Right hindlimb (tissue), 1 donor: ENCODE measurements around the gene GSN.

Experiments
- DNase-seq: peaks from one replicate; pipeline ENCODE4 v3.0.0-alpha.2; 2018

Gene GSN

DNA sequence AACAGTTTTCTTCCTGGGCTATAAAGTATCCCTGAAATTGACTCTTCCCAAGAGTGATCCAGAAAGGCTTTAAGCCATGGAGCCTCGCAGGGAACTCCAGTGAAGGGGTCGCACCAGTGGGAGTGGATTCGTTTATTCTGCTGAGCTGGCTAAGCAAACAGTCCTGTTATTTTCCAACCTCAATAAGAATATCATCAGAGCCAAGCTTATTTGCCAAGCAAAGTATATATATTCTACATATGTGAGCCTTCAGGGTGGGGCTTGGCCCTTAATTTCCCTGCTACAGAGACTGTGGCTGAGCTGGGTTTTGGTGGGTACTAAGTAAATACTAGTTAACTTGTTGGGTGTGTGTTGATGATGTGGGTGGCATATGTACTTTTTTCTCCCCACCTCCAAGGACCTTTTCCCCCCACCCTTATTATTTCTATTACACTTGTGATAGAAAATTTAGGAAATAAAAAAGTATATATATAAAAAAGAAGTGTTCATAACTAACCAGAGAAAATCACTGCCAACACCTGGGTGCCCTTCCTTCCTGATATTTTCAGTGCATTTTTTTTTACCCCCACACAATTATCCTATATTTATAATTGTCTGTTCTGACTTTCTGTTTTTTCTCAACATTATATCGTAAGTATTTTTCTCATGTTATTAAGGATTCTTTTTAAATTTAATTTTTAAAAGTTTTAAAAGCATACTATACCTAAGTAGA is 5.3 kb downstream of the GSN start:
- peak; percentile 68 for DNase-seq

GRCh38 chr9:121274851-121275250 is 6.9 kb downstream of the GSN start:
- DNase-seq, result no peak

DNA sequence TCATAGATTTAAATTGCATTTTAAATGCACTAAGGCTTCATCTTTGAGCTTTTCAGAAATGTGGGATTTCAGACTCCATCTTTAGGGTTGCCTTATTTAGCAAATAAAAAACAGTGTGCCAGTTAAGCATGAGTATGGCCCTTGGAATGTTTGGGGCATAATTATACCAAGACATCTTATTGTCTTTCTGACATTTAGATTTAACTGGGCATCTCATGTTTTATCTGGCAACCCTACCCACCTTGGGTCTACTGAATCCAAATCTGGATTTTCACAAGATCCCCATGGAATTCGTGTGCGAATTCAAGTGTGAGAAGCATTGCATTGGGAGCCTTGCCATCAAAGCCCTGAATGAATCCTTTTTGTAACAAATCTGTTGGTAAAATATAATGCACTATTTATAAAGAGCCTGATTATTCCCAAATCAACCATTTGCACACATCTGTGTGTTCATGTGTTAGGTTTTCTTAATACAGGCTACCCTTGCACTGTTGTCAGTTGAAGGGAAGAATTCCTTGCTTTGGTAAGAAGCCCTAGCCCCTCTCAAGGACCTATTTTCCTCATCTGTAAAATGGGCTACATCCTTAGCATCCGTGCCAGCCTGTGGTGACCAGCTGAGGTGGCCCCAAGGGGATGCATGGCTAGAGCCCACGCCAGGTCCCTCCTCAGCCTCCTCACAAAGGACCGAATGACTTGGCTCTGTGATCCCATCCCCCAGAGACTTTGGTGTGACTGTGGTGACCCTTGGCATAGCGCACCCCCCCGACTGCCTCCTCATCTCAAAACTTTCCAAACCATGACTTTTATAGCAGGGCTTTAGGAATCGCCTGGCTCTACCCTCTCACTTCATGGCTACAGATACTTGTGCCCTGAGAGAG is 8.1 kb downstream of the GSN start:
- no peak for DNase-seq

DNA sequence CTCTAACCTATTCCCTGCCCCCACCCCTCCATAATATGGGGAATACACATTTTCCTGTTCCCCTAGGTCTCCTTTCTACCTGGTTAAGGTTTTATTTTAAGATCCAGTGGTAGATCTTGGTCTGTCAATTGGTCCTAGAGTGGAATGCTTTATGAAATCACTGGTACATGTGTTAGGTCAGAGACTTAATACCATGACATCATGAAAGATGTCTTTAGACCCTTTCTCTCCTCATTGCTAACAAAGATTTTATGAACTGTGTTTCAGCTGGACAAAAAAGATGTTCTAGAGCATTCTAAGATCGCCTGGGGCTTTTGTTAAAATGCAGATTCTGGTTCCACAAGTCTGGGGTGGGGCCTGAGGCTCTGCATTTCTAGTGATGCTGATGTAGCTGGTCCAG is 9.1 kb downstream of the GSN start:
- DNase-seq, result no peak

DNA sequence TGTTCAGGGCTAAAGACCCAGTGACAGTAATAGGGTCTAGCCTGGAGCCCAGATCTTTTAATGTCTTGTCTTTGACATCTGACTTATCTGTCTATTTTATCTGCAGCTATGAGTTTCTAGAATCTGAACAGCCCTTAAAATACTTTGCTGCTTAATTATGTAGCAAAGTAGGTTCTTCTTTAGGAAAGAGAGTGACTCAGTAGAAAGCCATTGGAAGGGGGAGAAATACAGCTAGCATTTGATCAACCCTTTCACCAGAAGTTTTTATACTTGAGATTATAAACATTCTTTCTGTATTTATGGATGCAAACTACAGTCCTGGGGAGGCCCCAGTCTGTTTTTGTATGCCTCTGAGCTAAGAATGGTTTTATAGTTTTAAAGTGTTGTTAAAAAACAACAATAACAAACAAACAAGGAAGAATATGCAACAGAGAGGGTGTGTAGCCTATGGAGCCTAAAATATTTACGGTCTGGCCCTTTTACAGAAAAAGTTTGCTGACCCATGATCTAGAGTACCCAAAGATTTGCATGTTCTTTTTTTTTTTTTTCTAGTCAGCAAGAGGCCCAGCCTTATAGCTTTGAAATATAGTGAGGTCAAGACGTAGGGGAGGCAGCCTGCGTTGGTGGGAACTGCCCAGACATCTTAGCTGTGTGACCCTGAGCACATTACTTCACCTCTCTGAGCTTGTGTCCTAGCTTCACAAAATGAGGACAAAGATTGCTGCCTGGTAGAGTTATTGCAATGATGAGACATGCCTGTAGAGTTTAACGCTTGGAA is 9.7 kb downstream of the GSN start:
- DNase-seq, result no peak

- peak; percentile 89 for DNase-seq
Measured at GRCh38 chr9:121278477-121279261, 10.7 kb downstream of the GSN start.

DNA sequence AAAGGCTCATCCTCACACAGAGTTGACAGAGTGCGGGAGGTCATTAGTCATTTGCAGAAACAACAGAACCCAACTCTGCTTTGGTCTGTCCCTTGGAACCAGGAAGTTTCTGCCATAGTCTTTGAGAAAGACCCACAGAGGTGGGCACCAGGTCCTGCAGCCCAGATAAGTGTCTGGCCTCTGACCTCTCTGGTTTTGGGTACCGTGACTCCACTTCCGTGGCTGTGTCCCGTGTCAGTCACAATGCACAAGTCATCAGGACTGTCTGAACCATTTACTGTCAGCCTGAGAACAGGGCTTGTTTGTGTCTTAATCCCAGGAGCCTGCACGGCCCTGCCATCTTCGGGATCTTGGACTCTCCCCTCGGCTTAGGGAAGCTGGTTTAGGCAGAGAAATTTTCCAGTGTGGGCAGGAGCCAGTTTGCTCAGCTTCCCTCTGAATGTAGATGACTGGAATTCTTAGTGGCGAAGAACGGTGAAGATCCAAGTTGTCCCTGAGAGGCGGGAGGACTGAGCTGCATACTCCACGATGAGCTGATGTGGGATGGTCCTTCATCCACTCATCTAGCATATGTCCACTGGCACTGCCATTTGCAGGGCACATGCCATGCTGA is 11.9 kb downstream of the GSN start:
- peak; percentile 26 for DNase-seq

DNA sequence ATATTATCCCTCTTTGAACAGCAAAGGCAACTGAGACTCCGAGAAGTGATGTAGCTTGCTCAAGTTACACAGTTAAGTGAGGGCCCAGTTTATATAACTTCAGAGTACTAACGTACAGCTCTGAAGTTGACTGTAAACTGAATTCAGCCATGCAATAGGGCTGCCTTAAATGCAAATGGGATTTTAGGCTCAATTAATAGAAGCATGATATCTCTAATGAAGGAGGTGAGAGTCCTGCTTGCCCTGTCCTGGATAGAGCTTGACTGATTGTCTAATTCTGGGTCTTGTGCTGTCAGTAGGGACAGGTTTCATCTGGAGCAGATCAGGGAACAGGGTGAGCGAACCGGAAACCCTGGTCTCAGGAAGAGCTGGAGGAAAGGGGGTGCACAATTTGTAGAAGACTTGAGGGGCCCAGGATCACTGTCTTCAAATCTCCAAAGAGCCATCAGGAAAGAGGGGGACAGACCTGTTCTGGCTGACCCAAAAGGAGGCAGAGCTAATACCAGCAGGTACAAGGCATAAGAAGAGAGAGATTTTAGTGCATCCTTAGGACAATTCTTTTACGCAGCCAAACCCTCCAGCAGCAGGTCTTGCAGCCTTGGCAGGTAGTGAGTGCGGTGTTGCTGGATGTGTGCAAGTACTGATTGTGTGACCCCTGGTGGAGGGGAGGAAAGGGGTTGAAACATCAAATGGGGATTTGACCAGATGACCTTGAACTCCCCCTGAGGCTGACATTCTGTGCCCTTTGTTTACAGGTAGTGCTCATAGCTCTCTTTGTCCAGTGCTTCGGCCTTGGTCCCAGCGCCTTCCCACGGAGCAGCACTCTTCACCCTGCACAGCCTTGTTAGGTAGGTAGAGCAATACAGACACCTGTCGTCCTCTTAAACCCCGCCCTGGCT is 13.0 kb downstream of the GSN start:
- DNase-seq, result no peak

DNA sequence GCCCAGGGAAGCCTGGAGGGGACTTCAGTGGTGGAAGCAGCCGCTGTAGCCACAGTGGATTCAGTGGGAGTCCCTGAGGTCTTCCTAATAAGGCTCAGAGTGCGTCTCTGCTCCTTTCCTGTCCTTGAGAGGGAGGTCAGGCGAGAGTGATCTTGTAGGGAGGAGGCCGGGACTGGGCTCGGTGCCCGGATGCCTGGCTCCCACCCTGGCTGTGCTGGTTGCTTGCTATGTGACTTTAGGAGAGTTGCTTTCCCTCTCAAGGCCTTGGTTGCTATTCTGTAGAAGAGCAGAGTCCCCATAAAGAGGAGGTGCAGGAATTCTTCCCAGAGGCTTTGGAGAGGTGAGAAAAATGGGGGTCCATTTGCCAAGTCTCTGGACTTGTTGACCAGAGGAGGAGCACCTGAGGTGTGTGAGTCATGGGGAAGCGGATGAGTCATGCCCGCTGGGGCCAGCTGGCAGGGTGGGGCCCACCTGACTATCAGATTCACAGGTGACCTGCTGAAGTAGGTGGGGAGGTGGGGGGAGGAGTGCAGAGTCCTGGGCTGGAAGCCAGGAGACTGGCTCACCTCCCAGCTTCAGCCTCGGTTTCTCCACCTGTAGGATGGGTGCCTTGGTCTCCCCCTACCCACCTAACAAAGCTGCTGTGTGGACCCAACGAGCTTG is 13.8 kb downstream of the GSN start:
- DNase-seq, result no peak

- DNase-seq, result peak; percentile 27
Measured at GRCh38 chr9:121282277-121283079, 14.5 kb downstream of the GSN start.

DNA sequence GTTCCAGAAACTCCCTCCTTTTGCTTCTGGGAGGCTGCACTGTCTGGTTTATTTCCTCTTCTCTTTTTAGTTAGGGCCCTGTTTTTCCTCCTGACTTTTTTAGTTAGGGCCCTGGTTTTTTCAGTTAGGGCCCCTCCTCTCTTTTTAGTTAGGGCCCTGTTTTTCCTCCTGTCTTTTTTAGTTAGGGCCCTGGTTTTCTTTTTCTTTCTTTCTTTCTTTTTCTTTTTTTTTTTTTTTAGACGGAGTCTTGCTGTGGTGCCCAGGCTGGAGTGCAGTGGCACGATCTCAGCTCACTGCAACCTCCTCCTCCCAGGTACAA is 15.1 kb downstream of the GSN start:
- DNase-seq, result no peak

DNA sequence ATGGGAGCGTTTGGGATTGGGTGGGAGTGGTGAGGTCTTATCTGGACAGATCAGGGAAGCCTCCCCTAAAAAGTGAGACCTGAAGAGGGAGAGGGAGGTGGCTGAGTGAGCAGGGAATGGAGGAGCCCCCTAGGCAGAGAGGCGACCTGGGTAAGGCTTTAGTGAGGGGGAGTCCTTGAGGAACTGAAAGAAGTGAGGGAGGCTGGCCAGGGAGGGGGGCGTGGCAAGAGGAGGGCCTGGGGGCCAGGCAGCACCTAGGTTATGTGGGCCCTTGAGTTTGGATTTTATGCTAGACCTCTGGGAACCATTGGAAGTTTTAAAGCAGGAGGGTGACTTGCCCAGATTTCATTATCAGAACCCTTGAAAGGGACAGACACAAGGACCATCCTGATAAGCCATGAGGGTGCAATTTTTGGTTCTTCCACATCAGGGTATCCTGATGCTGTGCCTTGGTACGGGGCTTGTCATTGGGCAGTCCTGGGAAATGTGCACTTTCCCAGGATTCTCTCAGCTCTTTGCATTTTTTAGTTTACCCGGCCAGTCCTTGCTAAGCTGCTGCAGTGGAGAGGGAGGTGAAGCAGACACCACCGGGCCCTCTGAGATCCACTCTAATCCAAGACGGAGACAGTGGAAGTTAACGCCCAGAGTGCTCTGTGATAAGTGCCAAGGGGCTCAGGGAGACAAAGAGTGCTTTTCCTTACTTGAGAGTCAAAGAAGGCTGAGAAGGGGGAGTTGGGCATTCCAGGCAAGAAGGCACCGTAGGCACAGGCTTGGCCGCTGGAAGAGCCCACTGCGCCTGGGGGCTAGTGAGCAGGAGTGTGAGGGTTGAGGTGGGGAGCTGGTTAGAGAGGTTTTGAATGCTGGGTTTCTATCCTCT is 16.1 kb downstream of the GSN start:
- no peak for DNase-seq

DNA sequence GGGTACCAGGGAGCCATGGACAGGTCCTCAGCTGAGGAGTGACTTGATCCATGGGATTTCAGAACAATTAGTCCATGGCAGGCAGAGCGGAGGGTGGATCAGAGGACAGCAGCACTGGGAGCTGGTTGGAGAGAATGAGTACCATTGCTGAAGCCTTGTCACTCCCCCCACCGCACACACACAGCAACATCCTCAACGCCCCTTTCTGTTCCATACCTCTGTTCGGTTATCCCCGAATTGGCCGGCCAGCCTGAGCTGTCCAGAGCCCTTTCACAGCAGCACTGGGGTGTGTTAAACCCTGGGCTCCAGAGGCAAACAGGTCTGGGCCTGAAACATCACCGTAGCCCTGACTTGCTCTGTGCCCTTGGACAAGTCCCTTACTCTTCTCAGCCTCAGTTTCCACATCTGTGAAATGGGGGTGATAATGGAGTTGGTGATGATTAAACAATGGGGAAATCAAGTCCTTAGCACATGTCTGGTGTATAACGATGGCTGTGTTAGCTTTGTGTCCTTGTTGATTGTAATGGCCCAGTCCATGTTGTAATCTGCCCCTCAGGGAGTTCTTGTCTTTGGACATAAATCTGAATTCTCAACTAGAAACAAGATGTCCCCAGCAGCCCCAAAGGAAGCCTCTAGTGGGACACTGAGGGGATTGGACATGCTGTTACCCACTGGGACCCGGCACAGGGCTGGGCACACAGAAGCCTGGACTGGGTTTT is 16.9 kb downstream of the GSN start:
- DNase-seq, result no peak

- DNase-seq, result peak; percentile 68
Measured at GRCh38 chr9:121285835-121286687, 18.1 kb downstream of the GSN start.

DNA sequence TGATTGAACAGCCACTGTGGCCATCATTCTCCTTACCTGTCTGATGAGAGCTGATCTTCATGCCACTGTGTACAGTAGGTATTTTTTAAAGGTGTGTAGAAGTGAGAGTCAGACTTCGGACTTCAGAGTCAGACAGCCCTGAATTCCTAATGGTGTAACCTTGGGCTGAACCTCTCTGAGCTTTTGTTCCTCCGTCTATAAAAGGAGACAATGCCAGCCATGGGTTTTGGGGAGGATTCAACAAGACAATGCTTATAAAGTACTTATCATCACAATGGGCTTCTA is 18.7 kb downstream of the GSN start:
- DNase-seq, result no peak

- DNase-seq, result peak; percentile 90
Measured at GRCh38 chr9:121286973-121287741, 19.2 kb downstream of the GSN start.

- no peak for DNase-seq
Measured at GRCh38 chr9:121288673-121289025, 20.7 kb downstream of the GSN start.
